HG03342 (cell line): ENCODE measurements around the gene DNAH5.
"Not testable (repeated sequence)": the region's sequence is repeated elsewhere in the genome, so short reads cannot be mapped to it uniquely, and the experiment has no call there.

Source experiments
- ATAC-seq: cut with Tn5 transposase; IDR thresholded peaks from one replicate; pipeline ENCODE4 v1.9.1; 2021; ENCODE audit warnings: mild to moderate bottlenecking, moderate library complexity; ENCODE audit not compliant: unreplicated experiment

Gene DNAH5

DNA sequence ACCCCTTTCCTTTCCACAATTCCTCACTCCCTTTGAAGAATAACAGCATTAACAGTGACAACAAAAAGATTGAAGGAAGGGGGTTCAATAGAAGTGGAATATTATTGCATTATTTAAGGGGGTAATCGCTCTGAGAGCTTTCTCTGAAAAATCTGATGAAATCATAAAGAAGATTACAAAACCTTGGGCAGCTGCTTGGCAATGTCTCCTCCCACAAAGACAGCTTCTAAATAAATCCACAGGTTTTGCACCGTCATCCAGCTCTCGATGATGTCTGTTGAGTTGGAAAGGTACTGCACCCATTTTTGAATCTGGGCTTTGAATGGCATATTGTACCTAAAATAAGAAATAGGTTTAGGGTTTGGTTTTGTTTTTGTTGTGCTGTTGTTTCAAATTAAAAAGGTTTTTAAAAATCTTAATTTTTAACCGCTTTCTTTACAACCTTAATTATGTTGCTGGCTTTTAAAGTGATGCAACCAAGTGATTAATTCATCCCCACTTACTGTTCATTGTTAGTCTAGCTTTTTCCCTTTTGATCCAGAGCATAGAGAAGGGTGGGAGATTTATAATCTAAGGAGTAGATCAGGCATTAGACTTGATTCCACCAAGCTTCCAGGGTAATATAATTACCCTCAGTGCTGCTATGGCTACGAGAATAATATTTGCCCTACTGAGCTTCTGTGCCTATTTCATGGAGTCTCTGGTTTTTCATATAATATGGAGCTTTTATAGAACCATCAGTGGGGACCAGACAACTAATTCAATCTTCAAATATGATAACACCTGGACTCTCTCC lies 85.0 kb downstream of the DNAH5 start:
- ATAC-seq, result no peak

DNA sequence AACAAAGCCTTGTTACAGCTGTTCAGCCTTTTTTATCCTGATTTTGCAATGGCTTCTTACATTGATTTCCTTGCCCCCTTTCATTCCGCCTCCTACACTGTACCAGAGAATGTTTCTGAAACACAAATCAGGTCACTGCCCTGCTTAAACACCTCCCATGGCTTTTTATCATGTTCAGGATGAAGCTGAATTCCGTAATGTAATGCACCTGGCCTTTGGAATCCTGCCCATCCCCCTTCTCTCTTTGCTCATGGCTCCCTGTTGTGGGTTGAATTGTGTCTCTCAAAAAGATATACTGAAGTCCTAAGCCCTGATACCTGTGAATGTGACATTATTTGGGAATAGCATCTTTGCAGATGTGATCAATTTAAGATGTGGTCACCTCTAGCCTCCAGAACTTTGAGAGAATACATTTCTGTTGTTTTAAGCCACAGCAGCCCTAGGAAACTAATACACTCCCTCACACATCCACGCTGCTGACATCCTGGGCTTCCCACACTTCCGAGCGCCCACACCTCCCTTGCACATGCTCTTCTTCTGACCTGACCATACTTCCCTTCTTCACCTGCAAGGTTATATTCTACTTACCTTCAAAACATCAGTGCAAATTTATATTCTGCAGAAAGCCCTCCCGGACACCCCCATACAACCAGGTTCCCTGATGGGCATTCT lies 101.2 kb downstream of the DNAH5 start:
- no peak for ATAC-seq

DNA sequence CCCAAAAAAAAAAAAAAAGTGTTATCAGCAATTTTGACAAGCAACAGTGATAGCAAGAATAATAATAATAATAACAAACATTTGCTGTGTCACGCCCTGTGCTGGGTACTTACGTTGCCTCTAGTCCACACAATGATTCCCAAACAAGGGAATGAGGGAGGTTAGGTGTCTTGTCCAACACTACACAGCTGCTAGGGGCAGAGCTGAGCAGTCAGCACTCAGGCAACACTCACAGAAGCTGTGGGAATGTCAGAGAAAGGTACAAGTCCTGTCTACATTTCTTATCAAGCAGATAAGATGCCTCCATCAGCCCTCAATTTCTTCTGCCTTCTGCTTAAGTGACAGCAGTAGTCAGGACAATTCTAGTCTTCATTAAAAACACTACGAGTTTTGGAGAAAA lies 111.0 kb downstream of the DNAH5 start:
- ATAC-seq, result no peak

DNA sequence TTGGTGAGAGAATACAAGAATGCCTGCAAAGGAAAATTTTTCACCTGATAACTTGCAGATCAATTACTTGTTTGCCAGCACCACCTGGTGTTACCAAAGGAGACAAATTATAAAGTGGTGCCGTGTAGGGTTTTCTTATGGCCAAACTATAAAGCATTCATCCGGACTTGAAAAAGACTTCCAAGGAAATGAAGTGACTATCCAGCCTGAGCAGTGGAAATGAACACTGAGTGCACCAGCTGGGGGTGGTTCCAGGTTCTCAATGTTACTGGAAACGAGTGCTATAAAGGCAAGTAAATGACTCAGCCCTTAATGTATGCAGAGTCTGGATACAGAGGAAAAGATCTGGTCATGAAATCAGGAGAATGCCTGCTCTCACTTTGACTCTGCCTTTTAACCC lies 113.1 kb downstream of the DNAH5 start:
- no peak for ATAC-seq

DNA sequence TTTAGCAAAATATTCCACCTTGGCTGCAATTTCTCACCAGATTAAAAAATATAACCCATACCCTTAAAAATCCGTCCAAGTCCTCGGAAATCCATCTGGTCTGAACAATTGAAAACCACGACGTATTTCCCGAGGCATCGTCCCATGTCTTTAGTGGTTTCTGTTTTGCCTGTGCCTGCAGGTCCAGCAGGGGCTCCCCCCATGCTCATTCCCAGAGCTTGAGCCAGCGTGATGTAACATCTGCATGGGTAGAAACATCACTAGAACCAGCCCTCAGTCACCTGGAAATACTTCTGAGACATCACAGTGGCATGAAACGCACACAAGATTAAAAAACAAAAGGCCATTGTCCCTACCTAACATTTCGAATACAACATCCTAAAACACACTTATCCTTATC lies 114.0 kb downstream of the DNAH5 start:
- no peak for ATAC-seq

DNA sequence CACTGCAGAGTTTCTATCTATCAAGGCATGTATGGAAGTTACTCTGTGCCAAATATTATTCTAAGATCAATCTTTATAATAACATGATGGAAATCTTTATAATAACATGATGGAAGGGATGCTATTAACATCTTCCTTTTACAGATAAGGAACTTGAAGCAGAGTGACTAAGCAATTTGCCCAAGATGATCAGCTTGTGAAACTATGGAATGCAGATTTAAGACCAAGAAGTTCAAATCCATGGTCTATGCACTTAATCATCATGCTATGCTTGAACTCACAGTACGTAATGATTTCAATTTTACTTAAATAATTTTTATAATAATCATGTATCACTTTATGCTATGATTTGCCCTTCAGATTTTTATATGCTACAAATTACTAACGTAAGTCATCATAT lies 123.1 kb downstream of the DNAH5 start:
- ATAC-seq, result no peak

DNA sequence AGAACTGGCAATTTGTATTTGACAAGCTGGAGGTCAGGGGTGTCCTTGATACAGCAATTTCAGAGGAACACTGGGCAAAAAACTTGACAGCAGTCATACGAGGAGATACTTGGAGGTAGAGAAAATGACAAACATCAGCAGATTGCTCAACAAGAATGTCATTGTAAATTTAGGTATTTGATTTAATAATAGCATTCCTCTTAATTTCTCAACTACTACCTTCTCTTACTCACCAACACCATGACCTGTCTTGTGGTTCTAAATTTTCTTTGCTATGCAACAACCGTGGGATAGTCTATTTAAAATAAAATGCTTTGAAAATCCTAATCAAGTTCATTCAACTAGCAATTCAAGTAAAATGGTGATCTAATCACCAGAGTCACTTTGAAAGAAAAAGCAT lies 128.4 kb downstream of the DNAH5 start:
- no peak for ATAC-seq

DNA sequence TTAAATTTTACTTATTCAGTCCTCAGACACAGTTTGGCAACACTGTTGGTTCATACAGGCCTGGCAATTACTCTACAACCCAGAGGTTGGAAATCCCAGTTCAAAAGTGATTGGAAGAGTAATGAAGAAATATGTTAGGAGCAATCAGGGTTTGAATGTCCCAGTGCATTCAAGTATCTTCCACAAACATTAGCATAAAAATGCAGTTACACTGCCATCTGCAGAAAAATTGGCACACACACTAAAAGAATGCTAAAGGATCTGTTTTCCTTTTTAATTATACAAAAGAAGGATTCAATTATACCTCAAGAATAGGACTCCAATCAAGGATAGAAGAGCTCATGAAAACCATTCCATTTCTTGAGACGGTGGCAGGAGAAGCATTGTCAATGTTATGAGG lies 130.2 kb downstream of the DNAH5 start:
- no peak for ATAC-seq

DNA sequence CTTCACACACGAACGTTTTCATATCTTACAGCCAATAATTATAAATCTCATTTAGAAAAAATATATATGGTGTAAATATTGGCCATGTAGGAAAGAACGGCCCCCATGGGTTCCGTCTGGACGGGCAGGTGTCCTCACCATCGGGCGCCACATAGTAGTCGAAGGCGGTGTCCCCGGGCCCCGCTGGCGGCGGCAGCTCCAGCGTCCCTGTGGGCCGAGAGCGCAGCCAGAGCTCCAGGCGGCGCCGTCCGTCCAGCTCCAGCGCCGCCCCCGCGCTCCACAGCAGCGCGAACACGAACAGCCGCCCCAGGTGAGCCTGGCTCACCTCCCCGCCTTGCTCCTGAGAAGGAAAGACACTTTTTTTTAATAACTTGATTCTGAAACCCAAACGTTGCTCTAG lies 134.6 kb downstream of the DNAH5 start:
- no peak for ATAC-seq

DNA sequence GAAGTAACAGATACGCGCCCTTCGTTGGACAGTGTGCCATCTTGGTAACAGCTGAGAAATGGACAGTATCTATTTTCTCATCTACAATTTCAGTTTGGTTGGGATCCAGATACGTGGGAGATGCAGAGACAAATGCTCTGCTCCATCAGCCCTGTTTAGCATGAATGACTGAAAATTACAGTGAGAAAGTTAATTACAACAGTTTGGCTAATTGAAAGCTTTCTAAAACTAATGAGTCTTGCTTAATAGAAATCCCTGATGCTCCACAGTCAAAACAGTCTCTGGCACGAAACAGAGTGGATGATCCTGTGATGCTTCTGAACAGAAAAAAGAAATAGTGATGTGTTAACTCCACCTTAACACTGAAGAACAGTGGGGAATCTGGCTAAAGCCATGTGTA lies 140.2 kb downstream of the DNAH5 start:
- no peak for ATAC-seq

DNA sequence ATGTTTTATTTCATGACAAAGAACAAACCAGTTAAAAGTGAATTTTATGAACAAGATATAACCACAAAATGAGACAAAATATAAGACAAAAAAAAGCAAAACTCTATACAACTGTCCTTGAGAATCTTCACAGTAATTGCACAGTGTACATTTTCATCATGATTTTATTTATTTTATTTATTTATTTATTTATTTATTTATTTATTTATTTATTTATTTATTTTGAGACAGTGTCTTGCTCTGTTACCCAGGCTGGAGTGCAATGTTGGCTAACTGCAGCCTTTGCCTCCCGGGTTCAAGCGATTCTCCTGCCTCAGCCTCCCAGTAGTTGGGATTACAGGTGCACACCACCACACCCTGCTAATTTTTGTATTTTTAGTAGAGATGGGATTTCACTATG lies 145.9 kb downstream of the DNAH5 start:
- ATAC-seq, result not testable (repeated sequence)

DNA sequence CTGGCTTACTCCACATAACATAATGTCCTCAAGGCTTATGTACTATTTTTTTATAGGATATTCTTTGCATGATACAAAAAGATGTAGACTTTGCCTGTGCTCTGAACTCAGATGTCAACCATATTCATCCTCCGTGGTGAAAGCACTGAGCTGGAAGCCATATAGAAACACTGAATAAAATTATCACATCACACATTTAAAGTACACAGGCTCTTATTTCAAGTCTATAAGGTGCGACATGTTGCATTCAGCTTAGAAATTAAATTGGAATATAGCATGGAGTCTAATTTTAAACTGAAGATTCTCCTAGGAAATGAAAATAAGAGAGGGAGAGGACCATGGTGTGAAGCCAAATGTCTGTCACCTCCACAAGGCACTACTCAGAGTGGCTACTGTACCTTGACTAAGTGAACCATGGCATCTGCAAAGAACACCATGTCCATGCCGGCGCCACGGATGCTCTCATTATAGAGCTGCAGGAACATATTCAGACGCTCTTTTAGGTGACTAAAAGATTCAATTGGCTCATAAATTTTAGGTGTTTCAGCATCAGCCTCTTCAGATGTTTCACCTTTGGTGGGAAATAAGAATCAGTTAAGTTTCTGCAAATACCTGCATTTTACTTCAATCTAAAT lies 158.6 kb downstream of the DNAH5 start:
- no peak for ATAC-seq

DNA sequence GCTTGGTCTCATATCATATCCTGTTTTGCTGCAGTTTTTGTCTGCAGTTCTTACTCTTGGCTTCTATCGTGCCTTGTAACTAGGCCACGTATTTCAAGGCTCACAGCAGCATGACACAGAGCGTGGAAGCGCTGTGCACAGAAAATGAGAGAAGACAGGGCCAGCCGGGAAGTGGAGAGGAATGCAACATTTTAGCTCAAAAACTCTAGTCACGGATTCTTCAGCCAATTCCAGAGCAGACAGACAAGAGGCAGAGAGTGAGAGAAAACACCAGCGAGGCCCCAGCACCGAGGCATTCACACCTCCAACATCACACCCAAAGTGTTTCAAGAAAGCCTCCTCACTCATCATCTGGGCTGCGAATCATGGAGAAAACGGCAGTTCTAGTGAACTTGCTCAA lies 160.8 kb downstream of the DNAH5 start:
- ATAC-seq, result no peak

DNA sequence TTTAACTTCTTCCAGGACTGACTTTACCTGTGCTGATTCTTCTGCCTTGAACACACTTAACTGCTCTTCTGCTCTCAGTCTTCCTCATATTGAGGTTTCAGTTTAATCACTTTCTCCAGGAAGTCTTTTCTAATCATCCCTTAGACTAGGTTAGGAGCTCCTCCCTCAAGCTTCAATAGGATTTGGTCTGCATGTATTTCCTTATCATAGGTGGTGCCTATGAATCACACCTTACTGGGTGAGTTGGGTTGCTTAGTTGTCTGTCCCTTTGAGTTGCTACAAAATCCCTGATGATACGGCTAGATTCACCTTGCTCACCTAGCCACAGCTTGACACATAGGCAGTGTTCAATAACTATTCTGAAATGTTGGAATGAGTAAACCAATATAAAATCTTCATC lies 164.4 kb downstream of the DNAH5 start:
- no peak for ATAC-seq

DNA sequence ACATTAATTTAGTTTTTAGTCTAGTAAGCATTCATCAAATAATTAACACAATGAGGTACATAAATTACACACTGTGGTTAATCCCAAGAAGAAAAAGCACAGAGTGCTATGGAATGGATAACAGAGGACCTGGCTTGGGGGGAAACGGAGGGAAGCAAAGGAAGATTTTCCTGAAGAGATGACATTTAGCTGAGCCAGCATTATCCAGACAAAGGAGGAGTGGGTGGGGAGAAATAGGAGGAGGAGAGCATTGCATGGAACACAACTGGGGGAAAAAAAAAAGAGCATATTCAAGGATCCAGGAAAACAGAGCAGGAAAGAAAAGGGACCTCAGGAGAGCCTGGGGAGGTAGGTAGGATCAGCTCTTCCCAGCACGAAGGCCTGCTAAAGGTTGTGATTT lies 170.8 kb downstream of the DNAH5 start:
- ATAC-seq, result no peak

DNA sequence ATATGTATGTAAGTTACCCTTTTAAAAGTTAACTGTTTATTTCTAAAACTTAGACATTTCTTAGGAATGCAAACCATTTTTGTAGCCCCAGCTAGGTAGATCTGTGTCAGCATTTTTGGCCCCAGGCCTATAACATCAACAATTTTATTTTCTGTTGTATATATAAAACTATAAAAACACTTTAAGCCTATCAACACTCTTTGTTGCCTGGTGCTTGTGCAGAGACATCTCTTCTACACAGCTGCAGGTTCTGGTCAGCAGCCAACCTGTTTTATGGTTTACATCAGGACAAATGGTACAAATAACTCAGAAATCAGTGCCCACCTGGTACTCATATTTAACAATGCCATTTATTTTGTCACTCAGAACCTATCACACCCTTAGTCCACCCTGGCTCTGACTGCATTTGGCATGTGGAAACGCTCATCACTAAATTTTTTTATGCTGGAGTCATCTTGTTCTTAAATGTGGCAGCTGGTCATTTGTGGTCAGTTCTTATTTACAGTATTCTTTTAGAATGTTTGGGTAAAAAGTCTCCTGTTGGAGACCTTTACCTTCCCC lies 173.4 kb downstream of the DNAH5 start:
- ATAC-seq, result no peak

DNA sequence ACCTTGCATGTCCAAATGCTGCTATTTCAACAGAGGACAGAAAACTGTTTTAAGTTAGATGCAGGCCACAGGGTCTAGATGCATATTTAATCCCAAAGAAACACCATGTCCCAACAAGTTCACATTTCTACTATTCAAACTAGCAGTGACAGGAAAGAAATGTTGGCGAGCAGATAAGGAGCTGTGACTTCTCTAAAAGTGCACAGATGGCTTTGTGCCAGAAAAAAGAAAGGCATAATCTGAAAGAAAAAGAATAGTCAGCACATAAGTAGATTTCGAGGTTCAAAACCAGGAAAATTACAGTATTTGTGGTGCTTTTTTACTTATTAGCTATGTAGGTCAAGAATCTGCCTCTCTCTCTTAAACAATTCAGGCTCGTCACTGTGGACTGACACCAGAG lies 178.3 kb downstream of the DNAH5 start:
- no peak for ATAC-seq

DNA sequence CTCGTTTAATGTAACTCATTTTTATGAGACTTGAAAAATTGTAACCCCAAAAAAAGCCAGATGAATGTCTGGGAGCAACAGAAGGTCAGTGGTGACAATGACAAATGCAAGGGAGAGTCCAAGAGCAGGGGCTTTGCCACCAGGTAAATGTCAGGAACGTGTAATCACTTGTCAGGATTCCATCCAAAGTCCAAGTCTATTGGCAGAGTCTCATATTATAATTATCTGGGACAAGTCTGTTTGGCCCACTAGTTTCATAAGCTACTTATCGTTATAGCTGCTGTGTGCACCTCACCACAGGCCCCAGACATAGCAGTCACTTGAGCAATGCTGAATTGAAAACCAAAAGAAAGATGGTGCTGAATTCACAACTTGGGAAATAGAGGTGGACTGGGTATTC lies 180.8 kb downstream of the DNAH5 start:
- no peak for ATAC-seq

DNA sequence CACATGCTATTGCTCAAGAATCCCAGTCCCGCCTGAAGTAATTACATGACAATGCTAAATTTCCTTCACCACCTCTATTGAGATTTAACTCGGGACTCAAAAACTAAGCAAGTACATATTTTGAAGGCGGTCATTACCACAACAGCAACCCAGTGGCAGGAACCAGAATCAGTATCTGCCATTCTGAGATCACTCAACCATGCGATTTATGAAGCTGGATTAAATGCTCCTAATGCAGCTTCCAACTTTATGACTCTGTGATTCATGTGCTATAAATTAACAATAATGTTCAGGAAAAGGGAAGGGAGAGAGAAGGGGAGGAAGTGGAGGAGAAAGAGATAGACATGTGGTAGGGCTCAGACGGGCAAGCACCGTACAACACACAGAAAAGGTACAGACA lies 194.7 kb downstream of the DNAH5 start:
- ATAC-seq, result no peak

DNA sequence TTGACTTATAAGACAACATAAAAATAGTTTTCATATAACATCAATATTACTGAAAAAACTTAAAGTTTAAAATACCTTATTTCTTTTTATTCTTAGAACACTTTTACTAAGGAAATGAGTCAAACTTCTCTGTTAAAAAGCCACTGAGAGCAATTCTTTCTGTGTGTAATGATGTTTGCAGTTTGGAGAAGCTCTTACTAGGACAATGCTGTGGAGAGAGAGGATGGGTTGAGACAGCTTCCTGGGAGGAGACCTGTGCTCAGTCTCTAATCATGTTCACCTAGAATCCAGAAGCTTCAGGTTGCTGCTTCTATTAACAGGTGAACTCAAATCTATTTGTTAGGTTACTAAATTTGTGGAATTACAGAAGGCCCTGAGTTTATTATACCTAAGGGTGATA lies 198.5 kb downstream of the DNAH5 start:
- ATAC-seq, result no peak

DNA sequence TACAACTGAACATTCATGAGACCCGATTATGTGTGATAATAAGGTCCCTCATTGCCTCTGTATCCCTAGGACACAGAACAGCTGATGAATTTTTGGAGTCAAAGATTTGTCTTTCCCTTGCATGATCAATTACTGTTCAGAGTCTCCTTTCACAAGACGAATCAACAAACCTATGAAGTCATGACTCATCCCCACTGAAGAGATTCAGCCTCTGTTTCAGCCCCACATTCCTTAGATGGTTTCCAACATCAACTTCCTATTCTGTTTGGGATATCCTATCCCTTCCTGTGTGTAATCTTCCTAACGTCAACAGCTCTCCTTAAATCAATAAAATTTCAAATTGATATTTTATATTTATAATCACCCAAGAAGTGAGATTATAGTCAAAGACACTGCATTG lies 199.0 kb downstream of the DNAH5 start:
- ATAC-seq, result no peak

DNA sequence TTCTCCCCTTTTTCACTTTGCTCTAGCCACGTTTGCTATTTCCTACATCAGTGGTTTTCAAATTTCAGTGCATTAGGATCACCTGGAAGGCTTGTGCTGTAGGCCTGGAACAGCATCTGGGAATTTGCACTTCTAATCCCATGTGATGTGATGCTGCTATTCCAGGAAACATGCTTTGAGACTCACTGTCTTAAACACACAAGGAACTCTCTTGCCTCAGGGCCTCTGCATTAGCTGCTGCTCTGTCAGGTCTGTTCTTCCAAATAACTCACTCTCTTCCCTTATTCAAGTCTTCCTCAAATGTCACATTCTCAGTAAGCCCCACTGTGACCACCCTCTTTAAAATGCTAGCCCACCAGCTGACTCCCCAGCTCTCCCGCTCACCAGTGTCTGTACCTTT lies 204.0 kb downstream of the DNAH5 start:
- no peak for ATAC-seq
